ENCODE measurements around the gene PCBP3.
"Not testable (repeated sequence)": the region's sequence is repeated elsewhere in the genome, so short reads cannot be mapped to it uniquely, and the experiment has no call there.

PCBP3 gene

GRCh38 chr21:45608747-45609470, 34.6 kb upstream of the PCBP3 start:
- H3K9me3 Mint-ChIP-seq, H3K27ac Mint-ChIP-seq, H3K4me3 Mint-ChIP-seq, DNase-seq, H3K4me1 Mint-ChIP-seq, ATAC-seq, H3K27me3 Mint-ChIP-seq: not testable (repeated sequence)

GRCh38 chr21:45609616-45610015, 33.9 kb upstream of the PCBP3 start:
- not testable (repeated sequence) for DNase-seq, H3K9me3 Mint-ChIP-seq, ATAC-seq, H3K4me3 Mint-ChIP-seq, H3K27ac Mint-ChIP-seq, H3K27me3 Mint-ChIP-seq
- H3K4me1 Mint-ChIP-seq, result peaks cover 10% of the 10 kb centered on the region

- no peak for ATAC-seq
- Mint-ChIP-seq H3K9me3 (no peaks in the 10 kb centered on the region), H3K27ac (no peak overlapping the region), H3K27me3 (peaks cover 8% of the 10 kb centered on the region), H3K4me1 (peaks cover 27% of the 10 kb centered on the region), H3K4me3 (no peak overlapping the region)
- DNase-seq, result no peak
Observed at GRCh38 chr21:45611296-45611695, 32.2 kb upstream of the PCBP3 start.

- peaks cover 9% of the 10 kb centered on the region for H3K27me3 Mint-ChIP-seq
- H3K4me3 Mint-ChIP-seq, result no peak overlapping the region
- ATAC-seq, result no peak
- no peak for DNase-seq
- H3K4me1 Mint-ChIP-seq, result peaks cover 35% of the 10 kb centered on the region
- peak overlapping the region in 1 of 2 donors; percentile 45 for H3K27ac Mint-ChIP-seq
- no peaks in the 10 kb centered on the region for H3K9me3 Mint-ChIP-seq
Observed at GRCh38 chr21:45611939-45612664, 31.4 kb upstream of the PCBP3 start.

- Mint-ChIP-seq H3K4me1 (peaks cover 41% of the 10 kb centered on the region), H3K27ac (peak overlapping the region in 1 of 2 donors; percentile 45), H3K27me3 (peaks cover 15% of the 10 kb centered on the region)
- ATAC-seq, H3K9me3 Mint-ChIP-seq, H3K4me3 Mint-ChIP-seq, DNase-seq: not testable (repeated sequence)
Observed at GRCh38 chr21:45612665-45613019, 30.9 kb upstream of the PCBP3 start.

- Mint-ChIP-seq H3K27ac (no peak overlapping the region), H3K4me3 (no peak overlapping the region), H3K4me1 (peaks cover 48% of the 10 kb centered on the region), H3K9me3 (no peaks in the 10 kb centered on the region), H3K27me3 (peaks cover 16% of the 10 kb centered on the region)
- ATAC-seq, result no peak
- no peak for DNase-seq
Observed at GRCh38 chr21:45613396-45613795, 30.1 kb upstream of the PCBP3 start.

- Mint-ChIP-seq H3K4me1 (peaks cover 49% of the 10 kb centered on the region), H3K27me3 (peaks cover 16% of the 10 kb centered on the region), H3K9me3 (no peaks in the 10 kb centered on the region), H3K27ac (no peak overlapping the region), H3K4me3 (no peak overlapping the region)
- DNase-seq (no peak), ATAC-seq (no peak)
Observed at GRCh38 chr21:45613881-45614280, 29.6 kb upstream of the PCBP3 start.

GRCh38 chr21:45615145-45615711, 28.3 kb upstream of the PCBP3 start:
- peak; percentile 56 to 66 for DNase-seq
- peak overlapping the region; percentile 54 to 81 for H3K27ac Mint-ChIP-seq
- ATAC-seq, result peak; percentile 93
- H3K27me3 Mint-ChIP-seq, result peaks cover 14% of the 10 kb centered on the region
- H3K9me3 Mint-ChIP-seq, result no peaks in the 10 kb centered on the region
- peak overlapping the region; percentile 83 to 93 for H3K4me3 Mint-ChIP-seq
- peaks cover 49% of the 10 kb centered on the region for H3K4me1 Mint-ChIP-seq

GRCh38 chr21:45617021-45617921, 26.3 kb upstream of the PCBP3 start:
- no peak for ATAC-seq
- no peak for DNase-seq
- Mint-ChIP-seq H3K4me3 (no peak overlapping the region), H3K4me1 (peaks cover 49% of the 10 kb centered on the region), H3K9me3 (no peaks in the 10 kb centered on the region), H3K27me3 (peaks cover 8% of the 10 kb centered on the region), H3K27ac (no peak overlapping the region)

- ATAC-seq (no peak), DNase-seq (no peak)
- Mint-ChIP-seq H3K27me3 (peaks cover 8% of the 10 kb centered on the region), H3K4me3 (no peak overlapping the region), H3K9me3 (no peaks in the 10 kb centered on the region), H3K4me1 (peaks cover 48% of the 10 kb centered on the region), H3K27ac (no peak overlapping the region)
Observed at GRCh38 chr21:45618287-45618686, 25.2 kb upstream of the PCBP3 start.

GRCh38 chr21:45618846-45619485, 24.6 kb upstream of the PCBP3 start:
- no peak overlapping the region for H3K27ac Mint-ChIP-seq
- H3K4me1 Mint-ChIP-seq, result peaks cover 41% of the 10 kb centered on the region
- H3K4me3 Mint-ChIP-seq, result no peak overlapping the region
- peaks cover 8% of the 10 kb centered on the region for H3K27me3 Mint-ChIP-seq
- no peak for ATAC-seq
- H3K9me3 Mint-ChIP-seq, result no peaks in the 10 kb centered on the region
- DNase-seq, result no peak

GRCh38 chr21:45620201-45620923, 23.2 kb upstream of the PCBP3 start:
- H3K27me3 Mint-ChIP-seq, result peaks cover 8% of the 10 kb centered on the region
- no peak overlapping the region for H3K4me3 Mint-ChIP-seq
- H3K9me3 Mint-ChIP-seq, result no peaks in the 10 kb centered on the region
- ATAC-seq (no peak), DNase-seq (no peak)
- no peak overlapping the region for H3K27ac Mint-ChIP-seq
- peaks cover 31% of the 10 kb centered on the region for H3K4me1 Mint-ChIP-seq

GRCh38 chr21:45621435-45622331, 21.8 kb upstream of the PCBP3 start:
- H3K27ac Mint-ChIP-seq, H3K9me3 Mint-ChIP-seq, DNase-seq, ATAC-seq, H3K27me3 Mint-ChIP-seq, H3K4me3 Mint-ChIP-seq: not testable (repeated sequence)
- H3K4me1 Mint-ChIP-seq, result peaks cover 17% of the 10 kb centered on the region

All from stimulated activated naive CD8-positive, alpha-beta T cell treated with anti-CD3 and anti-CD28 coated beads, Interleukin-15, amount 100 ng/mL, for 72 hours (primary cell).